SKM-1 treated with dmso at 0.1 percent for 144 hours (cell line): Measurements from ENCODE around the gene C1QTNF6.

Experiments used
- DNase-seq: peaks from one replicate; lab custom pipeline; 2025; ENCODE audit not compliant: unreplicated experiment; lab: John Stamatoyannopoulos, UW

The C1QTNF6 gene

DNA sequence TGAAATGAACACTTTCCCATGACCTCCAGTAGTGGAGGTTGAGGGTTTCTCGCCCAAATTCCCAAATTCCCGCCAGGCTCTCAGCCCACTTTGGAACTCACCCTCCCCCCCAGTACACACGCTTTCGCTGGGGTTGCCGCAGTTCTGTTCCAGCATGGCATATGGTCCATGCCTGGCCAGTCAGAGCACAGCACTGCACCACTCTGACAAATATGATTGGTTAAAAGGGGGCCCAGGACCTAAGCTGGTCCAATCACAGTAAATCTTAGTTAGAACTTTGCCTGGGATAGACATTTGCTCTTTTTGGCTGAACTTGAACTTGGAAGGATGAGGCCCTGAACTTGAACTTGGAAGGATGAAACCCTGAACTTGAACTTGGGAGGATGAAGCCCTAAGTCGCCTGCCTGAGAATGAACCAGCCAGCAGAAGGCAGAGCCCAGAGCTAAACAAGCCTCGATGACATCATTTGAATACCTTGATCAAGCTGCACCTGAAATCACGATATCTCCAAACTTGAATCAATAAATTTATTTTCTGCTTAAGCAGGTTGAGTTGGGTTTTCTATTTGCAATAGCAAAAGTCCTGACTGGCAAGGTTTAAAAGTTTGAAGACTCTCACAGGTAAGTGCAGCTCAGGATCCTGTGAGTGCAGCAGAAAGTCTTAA lies 36.8 kb upstream of the C1QTNF6 start:
- no peak for DNase-seq

DNA sequence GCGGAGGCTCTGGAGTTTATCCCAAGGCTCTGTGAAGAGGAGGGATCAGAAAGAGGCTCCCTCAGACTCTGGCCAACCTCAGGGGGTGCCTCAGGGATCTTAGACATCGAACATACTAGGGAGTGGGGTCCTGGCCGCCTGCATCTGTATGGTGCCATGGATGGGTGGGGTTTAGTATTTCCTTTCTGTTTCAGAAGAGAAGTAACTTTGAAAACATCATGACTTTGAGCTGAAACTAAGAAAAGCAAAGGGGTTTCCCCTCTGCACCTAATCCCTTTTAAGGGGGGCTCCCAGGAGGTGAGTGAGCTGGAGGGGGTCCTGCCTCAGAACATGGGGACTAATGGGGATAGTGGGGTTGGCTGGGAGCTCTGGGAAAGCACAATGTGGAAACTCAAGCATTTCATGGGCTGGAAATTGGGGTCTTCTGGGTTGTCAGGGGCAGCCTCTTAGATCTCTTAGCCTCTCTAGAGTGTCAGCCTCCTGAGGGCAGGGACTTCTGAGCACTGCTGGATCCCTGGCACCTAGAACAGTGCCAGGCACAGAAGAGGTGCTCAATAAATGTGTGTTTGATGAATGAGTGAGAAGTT lies 36.0 kb upstream of the C1QTNF6 start:
- no peak for DNase-seq

GRCh38 chr22:37222440-37222971 lies 34.5 kb upstream of the C1QTNF6 start:
- peak; percentile 30 for DNase-seq

GRCh38 chr22:37221424-37222333 lies 33.6 kb upstream of the C1QTNF6 start:
- DNase-seq = no peak

DNA sequence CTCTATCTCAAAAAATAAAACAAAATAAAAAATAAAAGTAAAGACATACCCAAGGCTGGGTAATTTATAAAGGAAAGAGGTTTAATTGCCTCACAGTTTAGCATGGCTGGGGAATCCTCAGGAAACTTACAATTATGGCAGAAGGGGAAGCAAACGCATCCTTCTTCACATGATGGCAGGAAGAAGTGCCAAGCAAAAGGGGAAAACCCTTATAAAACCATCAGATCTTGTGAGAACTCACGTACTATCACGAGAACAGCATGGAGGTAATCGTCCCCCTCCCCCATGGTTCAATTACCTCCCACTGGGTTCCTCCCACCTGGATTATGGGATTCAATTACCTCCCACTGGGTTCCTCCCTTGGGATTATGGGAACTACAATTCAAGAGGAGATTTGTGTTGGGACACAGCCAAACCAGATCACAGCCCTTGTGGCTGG lies 32.5 kb upstream of the C1QTNF6 start:
- DNase-seq = no peak

GRCh38 chr22:37219533-37219932 lies 31.5 kb upstream of the C1QTNF6 start:
- no peak for DNase-seq

DNA sequence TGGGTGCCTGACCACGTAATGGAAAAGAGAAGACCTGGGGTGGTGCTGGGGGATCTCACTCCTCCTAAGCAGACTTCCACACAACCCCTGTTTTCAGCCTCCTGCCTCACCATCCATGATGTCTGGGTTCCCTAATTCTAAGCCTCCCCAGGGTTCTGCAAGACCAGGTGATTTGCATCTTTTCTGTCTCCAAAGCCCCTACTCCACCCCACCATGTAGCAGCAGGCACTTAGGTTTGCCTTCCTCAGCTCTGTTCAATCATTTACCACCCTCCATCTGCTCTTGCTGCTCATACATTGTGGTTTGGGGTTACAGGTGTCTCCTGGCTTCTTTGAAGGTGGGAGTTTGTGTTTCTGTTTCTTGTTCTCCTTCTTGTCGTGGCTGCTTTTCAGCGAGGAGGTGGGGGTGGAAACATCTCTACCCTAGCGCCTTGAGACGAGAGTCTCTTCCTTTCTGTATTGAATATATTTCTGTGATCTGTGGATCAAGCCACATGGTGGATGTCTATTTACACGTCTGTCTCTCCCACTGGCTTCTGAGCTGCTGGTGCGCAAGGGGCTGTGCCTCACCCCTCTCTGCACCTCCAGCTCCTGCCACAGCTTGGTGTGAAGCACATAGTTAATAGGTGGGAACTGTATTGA lies 30.8 kb upstream of the C1QTNF6 start:
- DNase-seq = no peak

DNA sequence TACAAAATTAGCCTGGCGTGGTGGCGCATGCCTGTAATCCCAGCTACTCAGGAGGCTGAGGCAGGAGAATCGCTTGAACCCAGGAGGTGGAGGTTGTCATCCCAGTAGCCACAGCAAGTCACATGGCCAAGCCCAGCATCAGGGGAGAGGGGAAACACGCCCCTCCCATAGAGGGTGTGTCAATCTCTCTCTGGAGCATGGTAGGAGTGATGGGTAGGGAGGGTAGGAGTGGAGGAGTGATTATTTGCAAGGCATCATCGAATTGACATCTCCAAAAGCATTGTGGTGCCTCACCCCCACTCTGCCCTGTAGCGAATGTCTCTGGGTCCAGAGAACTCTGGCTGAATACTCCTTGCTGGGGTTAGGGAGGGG lies 30.3 kb upstream of the C1QTNF6 start:
- DNase-seq = no peak

- DNase-seq = no peak
Observed at GRCh38 chr22:37215890-37216289, 27.8 kb upstream of the C1QTNF6 start.

DNA sequence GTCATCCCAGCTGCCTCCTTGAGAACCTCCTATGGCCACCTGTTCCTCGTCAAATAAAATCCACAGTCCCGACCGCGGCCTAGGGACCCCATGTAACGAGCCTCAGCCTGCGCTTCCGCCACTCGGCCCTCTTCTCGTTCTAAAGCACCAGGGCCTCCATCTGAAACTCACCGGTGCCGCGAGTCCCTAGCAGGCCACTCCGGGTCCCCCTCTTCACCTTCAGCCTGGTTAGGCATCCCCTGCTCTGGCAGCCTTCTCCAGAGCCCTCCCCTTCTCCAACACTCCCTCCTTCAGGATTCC lies 26.6 kb upstream of the C1QTNF6 start:
- DNase-seq = no peak

- DNase-seq = no peak
Observed at GRCh38 chr22:37213941-37214730, 26.1 kb upstream of the C1QTNF6 start.

GRCh38 chr22:37213218-37213855 lies 25.3 kb upstream of the C1QTNF6 start:
- DNase-seq = no peak

- DNase-seq = no peak
Observed at GRCh38 chr22:37212174-37212906, 24.3 kb upstream of the C1QTNF6 start, which contains the start of gene SSTR3. TSS of gene SSTR3 (minus strand) at chr22:37212477. CDS start at chr22:37207803, 4,674 bp downstream.

DNA sequence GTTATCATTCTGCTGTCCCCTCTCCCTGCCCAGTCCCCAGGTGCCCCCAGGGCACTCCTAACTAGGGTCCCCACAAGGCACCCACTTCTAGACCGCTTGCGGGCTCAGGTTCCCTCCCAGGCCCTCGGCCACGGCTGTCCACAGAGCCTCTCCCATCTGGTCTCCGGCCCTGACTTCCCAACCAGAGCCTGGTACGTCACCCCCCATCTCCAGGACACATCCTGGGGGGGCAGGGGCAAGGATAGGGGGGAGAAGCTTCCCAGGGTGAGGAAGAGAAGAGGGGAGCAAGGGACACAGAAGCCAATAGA lies 23.8 kb upstream of the C1QTNF6 start:
- no peak for DNase-seq

- no peak for DNase-seq
Observed at GRCh38 chr22:37211075-37211865, 23.2 kb upstream of the C1QTNF6 start.

DNA sequence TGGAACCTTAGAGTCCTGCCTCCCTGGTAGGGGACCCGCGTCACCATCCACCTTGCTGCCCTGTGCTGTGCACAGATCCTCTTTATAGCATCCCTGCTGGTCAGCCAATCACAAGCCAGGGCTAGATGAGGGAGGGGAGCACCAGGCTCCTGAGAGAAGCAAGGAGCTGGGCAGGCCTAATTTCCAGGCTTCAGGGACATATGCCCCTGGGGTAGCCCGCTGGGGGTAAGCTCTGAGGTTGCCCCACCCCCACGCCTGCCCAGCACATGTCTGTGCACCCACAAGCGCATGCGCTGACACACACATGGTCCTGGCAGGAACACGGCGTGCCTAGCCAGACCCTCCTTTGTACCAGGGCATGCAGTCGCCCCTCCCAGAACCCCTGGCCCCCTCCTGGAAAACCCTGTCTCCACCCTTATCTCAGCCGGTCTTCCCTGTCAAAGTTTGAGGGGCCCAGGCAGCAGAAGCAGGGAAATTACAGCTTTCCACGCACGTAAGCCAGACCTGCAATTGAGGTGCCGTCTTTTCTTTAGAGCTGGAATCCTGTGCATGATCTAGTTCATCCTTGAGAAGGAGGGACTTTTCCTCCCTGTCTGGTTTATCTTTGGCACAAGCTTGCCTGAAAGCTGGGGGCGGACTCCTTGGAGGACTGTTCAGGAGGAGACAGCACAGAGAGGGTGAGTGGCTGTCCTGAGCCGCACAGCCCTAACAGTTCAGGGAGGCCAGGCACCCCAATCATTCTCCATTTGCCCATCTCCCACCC lies 22.2 kb upstream of the C1QTNF6 start:
- no peak for DNase-seq

- no peak for DNase-seq
Observed at GRCh38 chr22:37209140-37209845, 21.2 kb upstream of the C1QTNF6 start.
